NCI-H510A treated with DMSO at 0.1 percent for 48 hours (cell line): Measurements from ENCODE around the gene NSMF.
"Not testable (repeated sequence)": the region's sequence is repeated elsewhere in the genome, so short reads cannot be mapped to it uniquely, and the experiment has no call there.

Source experiments
- DNase-seq: peaks from one replicate; lab custom pipeline; 2025; lab: John Stamatoyannopoulos, UW

The NSMF gene

DNA sequence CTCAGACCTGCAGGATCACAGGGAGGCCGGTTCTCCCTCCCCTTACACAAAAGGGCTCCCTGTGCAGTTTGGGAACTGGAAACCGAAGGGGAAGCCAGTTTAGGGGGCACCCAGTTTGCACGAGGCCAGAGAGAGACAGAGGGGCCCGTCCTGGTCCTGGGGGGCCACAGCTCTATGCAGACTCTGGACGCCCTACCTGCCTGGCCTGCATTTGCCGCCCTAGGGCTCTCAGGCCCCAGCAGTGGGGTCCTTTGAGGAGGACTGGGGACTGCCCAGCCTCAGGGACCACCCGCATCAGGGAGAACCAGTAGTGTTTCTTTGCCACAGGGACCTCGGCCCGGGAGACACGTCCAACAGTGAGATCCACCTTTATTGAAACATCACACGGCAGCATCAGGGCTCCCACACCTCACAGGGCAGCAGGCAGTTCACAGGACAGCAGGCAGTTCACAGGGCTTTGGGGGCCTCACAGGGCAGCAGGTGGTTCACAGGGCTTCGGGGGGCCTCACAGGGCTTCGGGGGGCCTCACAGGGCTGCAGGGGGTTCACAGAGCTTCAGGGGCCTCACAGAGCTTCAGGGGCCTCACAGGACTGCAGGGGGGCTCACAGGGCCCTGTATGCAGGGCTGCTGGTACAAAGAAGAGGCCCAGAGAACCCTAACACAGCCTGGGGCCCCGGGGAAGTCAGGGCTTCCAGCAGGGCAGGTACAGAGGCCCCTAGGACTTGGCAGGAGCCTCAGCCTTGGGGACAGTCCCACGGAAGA is 648 bp upstream of the NSMF start:
- no peak for DNase-seq

DNA sequence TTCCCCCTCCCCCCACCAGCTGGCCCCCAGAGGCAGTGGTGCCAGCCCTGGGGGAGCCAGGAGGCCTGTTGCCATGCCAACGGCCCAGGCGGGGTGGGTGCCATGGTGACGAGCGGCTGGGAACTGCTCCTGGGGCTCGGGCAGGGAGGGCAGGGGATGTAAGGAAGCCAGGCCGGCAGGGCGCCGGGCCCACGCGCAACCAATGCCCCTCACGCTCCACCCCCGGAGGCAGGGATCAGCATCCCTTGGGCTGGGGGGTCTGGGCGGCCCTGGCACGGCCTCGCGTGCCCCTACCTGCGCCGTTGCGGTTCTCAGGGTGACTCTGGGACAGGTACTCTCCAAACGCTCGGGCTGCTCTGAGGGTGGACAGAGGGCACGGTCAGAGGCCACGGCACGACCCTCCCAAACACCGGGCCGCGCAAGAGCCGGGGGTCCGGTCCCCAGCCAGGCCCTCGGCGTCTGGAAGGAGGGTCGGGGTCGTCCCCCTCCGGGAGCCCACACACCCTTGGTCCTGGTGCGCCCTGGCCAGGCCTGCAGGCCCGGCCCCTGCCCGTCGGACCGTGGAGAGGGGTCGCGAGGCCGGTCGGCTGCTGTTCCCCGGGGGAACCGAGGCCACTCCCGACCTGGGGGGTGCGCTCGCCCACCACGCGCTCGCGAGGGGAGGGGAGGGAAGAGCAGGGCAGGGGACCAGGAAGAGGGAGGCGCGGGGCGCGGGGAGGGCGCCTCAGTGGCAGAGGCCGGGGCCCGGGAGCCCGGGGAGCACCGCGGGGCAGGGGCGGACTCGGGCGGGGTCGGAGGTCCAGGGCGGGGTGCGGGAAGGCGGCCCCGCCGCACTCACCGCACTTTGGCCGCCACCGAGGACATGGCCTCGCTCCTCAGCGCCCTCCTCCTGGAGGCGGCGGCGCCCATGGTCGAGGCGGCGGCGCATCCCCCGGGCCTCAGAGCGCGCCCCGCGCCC is 661 bp downstream of the NSMF start:
- no peak for DNase-seq

DNA sequence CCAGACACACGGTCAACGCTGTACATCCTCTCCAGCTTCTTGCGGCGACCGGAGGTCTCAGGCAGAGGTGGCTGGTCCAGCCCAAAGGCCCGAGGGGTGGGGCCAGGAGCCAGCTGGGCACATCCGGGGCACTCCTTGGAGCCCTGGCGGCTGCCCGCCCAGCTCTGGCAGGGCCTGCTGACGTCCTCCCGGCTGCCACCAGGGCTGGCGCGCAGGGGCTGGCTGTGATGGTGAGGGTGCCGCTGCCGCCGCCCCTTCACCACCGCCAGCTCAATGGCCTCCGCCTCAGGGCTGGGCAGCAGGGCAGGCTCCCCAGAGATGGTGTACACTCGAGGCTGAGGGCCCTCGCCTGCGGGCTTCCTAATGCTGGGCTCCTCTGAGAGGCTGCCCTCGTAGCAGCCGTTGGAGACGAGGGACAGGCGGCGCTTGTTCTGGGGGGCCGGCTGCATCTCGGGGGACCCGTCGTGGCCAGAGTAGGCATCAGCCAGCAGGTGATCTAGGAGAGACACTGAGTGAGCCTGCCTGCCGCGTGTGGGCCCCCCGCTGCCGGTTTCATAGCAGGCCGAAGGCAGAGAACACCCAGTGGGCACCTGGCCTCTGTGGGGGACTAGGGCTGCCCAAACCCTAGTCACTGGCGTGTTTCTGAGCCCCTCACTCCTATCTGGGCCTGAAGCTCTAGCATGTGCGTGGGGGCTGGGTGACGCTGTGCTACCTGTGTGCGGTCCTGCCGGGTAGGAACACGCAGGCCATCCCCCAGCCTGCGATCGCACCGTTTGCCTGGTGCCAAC is 1.5 kb downstream of the NSMF start:
- no peak for DNase-seq

- no peak for DNase-seq
Measured at GRCh38 chr9:137456864-137457405, 2.2 kb downstream of the NSMF start.

DNA sequence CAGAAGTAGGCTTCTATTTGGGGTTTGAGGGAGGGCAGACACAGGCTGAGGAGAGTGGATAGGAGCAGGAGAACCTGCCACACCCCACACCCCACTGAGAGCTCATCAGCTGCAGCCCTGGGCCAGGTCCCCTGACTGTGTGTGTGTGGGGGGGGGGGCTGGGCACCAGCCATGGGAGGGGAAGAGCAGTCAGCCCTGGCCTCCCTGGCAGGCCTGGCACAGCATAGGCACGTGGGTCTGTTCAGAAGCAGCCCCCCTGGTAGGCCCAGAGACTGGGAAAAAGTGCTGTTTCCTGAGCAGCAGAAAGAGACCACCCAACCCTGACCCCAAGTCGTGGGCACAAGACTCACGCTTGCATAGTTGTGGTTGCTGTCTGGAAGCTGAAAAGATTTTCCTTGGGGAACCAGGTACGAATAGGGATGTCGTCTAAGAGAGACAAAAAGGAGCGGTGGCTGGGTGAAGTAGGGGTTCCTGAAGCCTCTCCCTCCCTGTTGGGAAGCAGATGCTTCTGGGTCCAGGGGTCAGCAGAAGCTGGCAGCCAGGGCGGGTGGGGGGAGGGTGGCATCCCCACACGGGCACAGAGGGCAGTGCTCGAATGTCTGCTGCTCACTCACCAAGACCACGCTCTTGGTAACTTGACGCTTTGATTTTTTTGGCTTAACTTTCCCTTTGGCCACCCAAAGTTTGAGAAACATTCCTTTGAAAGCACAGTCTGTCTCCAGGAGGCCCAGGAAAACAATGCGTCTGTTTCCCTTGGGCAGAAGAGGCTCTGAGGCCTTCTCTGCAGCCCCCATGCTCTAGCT is 2.9 kb downstream of the NSMF start:
- no peak for DNase-seq

DNA sequence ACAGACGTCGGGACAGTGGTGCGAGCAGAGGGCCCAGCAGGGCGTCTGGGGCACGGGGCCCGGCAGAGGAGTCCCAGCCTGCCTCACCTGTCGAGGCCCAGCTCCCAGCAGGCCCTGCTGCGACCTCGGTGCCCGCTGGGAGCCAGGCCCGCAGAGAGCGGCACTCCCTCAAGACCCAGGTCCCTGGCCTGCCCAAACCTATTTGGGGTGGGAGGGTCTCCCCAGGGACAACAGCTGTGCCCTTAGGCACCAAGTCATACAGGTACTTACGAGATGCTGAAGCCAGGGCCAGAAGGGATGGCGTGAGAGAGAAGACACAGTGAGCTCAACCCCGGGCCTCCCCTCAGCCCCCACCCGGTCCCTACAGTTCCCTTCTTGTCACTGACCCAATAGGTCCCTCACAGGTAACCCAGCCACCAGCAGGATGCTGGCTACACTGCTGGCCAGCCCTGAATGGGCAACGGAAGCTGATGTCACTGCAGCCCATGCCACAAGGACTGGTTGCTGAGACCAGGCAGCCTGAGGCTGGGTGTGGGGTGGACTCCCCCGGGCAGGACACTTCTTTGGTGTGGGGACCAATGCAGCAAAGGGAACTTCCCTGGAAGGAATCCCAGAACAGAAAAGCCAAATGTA is 3.7 kb downstream of the NSMF start:
- DNase-seq = no peak

DNA sequence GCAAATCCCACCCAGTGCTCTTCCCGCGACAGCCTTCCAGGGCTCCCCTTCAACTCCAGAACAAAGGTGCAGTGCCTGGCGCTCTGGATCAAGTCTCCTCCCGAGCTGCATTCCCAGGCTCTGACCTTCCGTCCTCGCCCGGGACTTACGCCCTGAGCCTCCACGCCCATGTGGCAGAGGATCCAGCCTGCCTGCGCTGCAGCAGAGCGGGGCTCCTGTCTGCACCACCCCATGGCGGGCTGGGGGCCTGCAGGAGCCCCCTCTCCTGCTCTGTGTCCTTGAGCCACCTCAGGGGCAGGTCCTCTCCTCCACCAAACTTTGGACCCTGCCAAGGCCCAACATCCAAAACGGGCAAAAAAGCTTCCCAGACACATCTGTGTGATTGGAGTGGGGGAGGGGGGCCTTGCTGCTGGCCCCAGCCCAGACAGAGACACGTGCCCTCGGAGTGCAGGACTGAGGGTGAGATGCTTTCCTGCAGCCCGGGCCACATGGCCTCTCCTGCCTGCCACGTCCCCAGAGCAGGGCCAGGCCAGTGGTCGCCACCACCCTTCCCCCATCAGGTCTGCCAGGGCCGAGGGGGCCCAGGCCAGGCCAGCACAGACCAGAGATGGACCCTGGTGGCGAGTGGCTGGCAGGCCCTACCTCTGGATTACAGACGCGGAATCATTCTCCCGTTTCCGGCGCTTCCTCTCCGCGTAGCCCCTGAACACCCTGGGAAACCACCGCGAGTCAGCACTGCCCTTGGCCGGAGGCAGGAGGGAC is 4.4 kb downstream of the NSMF start:
- DNase-seq = no peak

DNA sequence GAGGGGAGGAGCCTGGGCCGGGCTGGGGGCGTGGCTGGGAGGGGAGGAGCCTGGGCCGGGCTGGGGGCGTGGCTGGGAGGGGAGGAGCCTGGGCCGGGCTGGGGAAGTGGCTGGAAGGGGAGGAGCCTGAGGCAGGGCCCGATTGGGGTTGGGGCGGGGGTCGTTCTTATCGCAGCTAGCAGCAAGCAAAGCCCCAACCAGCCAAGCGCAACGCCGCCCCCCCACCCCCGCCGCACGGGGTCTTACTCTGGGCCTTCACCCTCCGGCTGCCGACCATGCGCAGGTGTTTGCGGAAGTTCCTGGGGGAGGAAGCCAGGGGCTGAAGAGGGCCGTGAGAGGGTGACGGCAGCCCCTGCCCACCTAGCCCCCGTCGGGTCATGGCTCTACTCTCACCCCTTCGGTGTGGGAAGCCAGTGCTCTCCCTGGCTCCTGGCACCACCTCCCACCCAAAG is 5.0 kb downstream of the NSMF start:
- DNase-seq = no peak

DNA sequence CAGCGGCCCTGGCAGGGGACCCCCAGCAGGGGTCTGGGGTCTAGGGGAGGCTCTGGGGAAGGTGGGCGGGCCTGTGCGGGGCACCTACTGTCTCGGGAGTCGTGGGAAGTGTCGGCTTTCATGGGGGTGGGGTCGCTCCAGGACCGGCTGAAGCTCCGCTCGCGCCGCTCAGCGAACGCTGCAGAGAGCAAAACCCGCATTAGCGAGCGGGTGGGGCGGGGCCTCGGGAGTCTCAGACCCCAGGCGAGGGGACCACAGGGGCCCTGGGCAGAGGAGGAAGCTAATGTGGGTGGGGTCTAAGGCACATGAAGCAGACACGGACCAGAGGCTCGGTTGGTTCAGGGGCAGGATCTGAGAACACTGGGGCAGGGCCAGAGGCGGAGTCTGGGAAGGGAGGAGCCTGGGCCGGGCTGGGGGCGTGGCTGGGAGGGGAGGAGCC is 5.5 kb downstream of the NSMF start:
- no peak for DNase-seq

DNA sequence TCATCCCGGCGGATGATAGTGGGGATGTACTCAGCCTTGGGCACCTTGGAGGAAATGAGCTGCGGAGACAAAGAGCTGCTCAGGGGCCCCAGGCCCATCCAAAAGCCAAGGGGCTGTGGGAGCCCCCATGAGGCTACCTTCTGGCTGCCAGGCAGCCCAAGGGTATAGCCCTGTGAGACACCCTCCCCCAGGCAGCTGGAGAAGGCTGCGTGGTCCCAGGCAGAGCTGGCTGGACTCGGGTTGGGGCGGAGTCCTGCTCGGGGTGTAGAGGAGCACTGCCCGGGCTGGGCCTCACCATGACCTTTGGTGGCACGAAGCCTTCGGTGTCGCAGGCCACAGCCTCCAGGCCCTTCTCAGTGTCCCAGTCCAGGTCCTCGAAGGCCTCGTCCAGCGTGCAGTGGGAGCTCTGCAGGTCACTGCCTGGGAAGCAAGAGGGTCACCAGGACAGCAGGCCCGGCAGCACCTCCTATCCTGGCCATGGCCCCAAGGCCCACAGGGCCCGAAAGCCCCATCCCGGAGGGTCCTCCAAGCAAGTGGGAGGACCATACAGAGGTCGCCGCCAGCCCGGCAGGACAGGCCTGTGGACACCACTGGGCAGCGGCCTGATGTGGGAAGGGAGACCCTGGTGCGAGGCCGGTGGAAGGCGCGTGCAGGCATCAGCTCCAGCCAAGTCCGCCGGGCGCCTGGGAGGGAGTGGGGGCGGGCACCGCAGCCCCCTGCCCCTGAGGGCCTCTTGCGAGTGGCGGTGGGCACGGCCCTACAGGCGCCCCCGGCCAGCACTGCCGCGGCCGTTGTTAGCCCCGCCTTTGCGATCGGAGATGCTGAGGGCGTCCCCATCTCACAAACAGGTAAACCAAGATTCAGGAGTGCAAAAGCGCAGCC is 6.1 kb downstream of the NSMF start:
- no peak for DNase-seq

- DNase-seq = no peak
Measured at GRCh38 chr9:137452006-137452760, 7.0 kb downstream of the NSMF start.

GRCh38 chr9:137451264-137452005 is 7.7 kb downstream of the NSMF start:
- DNase-seq = not testable (repeated sequence)

DNA sequence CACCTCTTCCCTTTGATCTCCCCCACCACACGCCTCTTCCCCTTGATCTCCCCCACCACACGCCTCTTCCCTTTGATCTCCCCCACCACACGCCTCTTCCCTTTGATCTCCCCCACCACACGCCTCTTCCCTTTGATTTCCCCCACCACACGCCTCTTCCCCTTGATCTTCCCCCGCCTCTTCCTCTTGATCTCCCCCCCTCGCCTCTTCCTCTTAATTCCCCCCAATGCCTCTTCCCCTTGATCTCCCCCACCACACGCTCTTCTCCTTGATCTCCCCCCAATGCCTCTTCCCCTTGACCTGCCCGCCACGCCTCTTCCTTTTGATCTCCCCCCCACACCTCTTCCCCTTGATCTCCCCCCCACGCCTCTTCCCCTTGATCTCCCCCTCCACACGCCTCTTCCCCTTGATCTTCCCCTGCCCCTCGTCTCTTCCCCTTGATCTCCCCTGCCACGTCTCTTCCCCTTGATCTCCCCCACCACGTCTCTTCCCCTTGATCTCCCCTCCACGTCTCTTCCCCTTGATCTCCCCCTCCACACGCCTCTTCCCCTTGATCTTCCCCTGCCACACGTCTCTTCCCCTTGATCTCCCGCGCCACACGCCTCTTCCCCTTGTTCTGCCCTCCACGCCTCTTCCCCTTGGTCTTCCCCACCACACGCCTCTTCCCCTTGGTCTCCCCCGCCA is 8.5 kb downstream of the NSMF start:
- DNase-seq = not testable (repeated sequence)

GRCh38 chr9:137449931-137450538 is 9.1 kb downstream of the NSMF start:
- no peak for DNase-seq

DNA sequence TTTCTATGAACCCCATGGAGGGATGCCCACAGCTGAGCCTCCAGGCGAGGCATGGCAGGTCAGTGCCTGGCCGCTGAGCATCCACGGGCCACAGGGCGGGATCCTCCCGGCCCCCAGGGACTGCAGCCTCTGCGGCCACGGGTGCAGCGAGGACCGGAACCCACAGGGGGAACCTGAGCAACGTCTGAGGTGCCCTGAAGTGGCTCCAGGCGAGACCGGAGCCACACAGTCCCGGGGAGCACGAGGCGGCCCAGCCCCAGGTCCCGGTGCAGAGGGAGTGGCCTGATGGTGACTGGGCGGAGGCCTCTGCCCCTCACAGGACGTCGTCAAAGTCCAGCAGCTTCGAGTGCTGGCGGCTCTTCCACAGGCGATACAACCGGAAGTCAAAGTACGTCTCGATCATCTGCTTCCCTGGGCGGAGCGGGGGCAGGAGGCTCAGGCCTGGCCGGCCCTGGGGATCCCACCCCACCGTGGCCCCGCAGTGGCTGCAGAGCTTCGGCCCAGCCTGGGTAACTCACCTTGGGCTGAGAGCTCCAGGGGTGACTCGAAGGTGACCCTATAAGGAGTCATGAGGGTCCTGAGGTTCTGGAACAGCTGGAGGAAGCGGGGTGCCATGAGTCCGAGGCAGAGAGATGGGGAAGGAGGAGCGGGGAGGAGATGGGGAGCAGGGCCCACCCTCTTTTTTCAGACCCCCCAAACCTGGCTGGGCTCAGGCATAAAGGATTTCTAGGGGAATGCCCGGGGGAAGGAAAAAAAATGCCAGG is 9.9 kb downstream of the NSMF start:
- no peak for DNase-seq

DNA sequence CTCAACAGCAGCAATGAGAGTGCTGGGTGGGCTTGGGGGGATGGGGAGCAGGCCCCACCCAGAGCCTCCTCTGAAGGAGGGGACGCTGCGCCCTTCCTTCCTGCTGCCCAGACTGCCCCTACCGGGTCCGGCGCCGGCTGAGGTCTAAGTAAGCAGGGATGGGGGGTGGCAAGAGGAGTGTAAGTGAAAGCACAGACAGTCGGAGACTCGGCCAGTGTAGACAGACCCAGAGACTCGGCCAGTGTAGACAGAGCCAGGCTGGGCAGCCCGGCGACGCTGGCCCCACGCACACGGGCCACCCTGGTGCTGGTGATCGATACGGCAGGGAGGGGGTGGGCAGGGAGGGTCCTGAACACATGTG is 10.6 kb downstream of the NSMF start:
- DNase-seq = no peak
